Ascending aorta (tissue), 2 donors: ENCODE data around the gene AOAH. TPM values are rescaled to one million over a fixed set of nuclear protein-coding genes. Genes with fewer than 3 reads are reported as not detected.

ENCODE experiments used
- DNase-seq, 2 donors: peaks; one replicate each; pipeline ENCODE4 v3.0.0-alpha.2; 2019; ENCODE audit warnings: low spot score in 2 of 2
- H3K27ac ChIP-seq, 2 donors: fragments of 200-600 bp; sonication (generic); one replicate each; pipeline ENCODE4 v1.5.1; 2016 to 2017; ENCODE audit warnings: mild to moderate bottlenecking in 1 of 2
- H3K27me3 ChIP-seq: fragments of 200-600 bp; sonication (generic); one replicate; pipeline ENCODE4 v1.5.1; 2017
- H3K36me3 ChIP-seq, 2 donors: fragments of 200-600 bp; sonication (generic); one replicate each; pipeline ENCODE4 v1.5.1; 2016
- H3K4me1 ChIP-seq, 2 donors: fragments of 200-600 bp; sonication (generic); one replicate each; pipeline ENCODE4 v1.5.1; 2016 to 2017; ENCODE audit warnings: mild to moderate bottlenecking in 1 of 2
- H3K4me3 ChIP-seq, 2 donors: fragments of 200-600 bp; sonication (generic); one replicate each; pipeline ENCODE4 v1.5.1; 2016 to 2017; ENCODE audit warnings: mild to moderate bottlenecking in 1 of 2
- H3K9me3 ChIP-seq, 2 donors: fragments of 200-600 bp; sonication (generic); one replicate each; pipeline ENCODE4 v1.5.1; 2016
- intact Hi-C: fragments of 100-400 bp; cut with DNase I; formaldehyde crosslinking; loops from one replicate; pipeline ENCODE4 v1.15.1; 2023
- total RNA-seq: library from RNA; depleted of rRNA; stranded (reverse); fragments of >200 nt; gene quantifications from one replicate; pipeline ENCODE4 v1.1.0, GENCODE V29; 2016
- TF ChIP-seq, protein P1 (sequence below), 3 experiments: fragments of 200-600 bp in 2 of 3; fragments of 450-650 bp in 1 of 3; sonication (generic) in 2 of 3; IDR thresholded peaks; one replicate each; pipeline ENCODE4 v1.5.1; 2016 to 2019; ENCODE audit warnings: antibody characterized with exemption in 3 of 3, mild to moderate bottlenecking in 1 of 3, moderate library complexity in 1 of 3

The AOAH gene
- total RNA-seq, 1 donor from 2014 or later, result 0.75 TPM

DNA sequence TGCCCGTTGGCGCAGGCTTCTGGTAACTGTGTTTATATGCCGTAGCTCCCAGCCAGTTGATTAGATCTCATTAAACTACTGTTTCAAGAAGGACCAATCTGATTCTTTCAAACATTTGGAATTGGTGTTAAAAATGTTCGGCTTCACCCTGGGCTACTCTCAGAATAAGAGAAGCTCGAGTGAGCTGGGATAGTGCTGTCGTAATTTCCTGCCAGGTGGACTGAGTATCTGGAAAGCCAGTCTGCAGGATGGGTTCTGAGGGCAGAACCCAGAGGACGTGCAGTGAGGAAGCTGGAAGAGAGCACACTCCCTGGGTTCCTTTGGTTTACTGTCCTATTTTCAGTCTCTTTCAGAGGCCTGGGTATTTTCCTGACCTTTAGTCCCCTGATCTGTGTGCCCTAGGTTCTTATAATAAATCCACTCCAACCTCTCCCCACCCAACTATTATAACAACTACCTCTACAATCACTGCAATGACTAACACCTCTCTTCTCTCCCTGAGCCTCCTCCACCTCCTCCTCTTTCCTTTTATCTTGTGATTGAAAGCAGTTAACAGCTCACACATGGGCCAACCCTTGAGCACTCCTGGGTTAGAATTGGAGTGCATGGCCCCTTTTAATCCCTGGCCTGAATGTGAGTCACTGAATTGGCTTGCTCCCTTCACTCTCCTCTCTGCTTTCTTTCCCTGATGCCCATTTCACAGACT, 63.0 kb downstream of the AOAH start:
- no peaks in the 10 kb centered on the region for H3K36me3 ChIP-seq
- H3K9me3 ChIP-seq, result no peaks in the 10 kb centered on the region
- DNase-seq, result no peak
- TF ChIP-seq, protein P1, sequence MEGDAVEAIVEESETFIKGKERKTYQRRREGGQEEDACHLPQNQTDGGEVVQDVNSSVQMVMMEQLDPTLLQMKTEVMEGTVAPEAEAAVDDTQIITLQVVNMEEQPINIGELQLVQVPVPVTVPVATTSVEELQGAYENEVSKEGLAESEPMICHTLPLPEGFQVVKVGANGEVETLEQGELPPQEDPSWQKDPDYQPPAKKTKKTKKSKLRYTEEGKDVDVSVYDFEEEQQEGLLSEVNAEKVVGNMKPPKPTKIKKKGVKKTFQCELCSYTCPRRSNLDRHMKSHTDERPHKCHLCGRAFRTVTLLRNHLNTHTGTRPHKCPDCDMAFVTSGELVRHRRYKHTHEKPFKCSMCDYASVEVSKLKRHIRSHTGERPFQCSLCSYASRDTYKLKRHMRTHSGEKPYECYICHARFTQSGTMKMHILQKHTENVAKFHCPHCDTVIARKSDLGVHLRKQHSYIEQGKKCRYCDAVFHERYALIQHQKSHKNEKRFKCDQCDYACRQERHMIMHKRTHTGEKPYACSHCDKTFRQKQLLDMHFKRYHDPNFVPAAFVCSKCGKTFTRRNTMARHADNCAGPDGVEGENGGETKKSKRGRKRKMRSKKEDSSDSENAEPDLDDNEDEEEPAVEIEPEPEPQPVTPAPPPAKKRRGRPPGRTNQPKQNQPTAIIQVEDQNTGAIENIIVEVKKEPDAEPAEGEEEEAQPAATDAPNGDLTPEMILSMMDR (IDR thresholded peaks at IDR 0.05), result no peak
- intact Hi-C loops, result no loop called here
- no peaks in the 10 kb centered on the region for H3K4me1 ChIP-seq
- H3K27ac ChIP-seq, result no peak overlapping the region
- H3K4me3 ChIP-seq, result no peak overlapping the region
- H3K27me3 ChIP-seq, result no peaks in the 10 kb centered on the region

DNA sequence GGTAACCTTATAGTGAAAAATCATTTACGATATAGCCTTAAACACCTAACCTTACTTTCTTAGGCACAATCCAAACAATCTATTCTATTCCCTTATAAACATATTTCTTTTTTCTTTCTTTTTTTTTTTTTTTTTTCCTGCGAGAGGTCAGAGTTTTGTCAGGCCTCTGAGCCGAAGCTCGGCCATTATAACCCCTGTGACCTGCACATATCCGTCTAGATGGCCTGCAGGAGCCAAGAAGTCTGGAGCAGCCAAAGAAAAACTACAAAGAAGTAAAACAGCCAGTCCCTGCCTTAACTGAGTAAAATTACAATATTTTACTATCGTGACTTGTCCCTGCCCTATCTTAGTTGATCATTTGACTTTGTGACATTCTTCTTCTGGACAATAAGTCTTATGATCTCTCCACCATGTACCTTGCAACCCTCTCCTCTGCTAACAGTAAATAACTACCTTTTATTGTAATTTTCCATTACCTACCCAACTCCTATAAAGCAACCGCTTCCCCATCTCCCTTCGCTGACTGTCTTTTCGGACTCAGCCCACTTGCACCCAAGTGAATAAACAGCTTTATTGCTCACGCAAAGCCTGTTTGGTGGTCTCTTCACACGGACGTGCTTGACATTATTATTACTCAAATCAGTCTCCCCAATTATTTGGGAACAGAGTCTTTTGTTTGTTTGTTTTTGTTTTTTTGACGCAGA, 64.5 kb downstream of the AOAH start:
- Histone ChIP-seq H3K36me3 (no peaks in the 10 kb centered on the region), H3K4me3 (no peak overlapping the region), H3K27me3 (no peaks in the 10 kb centered on the region), H3K4me1 (no peaks in the 10 kb centered on the region), H3K9me3 (no peaks in the 10 kb centered on the region), H3K27ac (no peak overlapping the region)
- intact Hi-C loops, result no loop called here
- TF ChIP-seq, protein P1 (IDR thresholded peaks at IDR 0.05), result no peak
- DNase-seq, result no peak

DNA sequence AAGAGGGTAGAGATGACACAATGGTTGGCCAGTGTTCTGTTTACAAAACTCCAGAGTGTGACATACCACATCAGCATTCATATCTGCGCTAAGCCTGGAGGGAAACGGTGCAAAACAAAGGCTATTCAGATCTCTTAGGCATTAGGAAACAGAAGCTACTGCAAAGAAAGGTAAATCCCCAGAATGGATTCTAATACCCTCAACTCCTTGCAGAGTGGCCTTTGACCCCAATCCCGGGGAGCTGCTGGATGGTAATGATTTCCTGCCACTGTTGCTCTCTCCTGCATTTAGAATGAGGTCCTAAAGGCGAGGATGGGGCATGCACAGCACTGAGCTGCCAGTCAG, 65.2 kb downstream of the AOAH start:
- H3K9me3 ChIP-seq, result no peaks in the 10 kb centered on the region
- H3K27ac ChIP-seq, result no peak overlapping the region
- intact Hi-C loops, result no loop called here
- TF ChIP-seq, protein P1 (IDR thresholded peaks at IDR 0.05), result no peak
- H3K4me3 ChIP-seq, result no peak overlapping the region
- no peaks in the 10 kb centered on the region for H3K4me1 ChIP-seq
- H3K27me3 ChIP-seq, result no peaks in the 10 kb centered on the region
- no peak for DNase-seq
- H3K36me3 ChIP-seq, result no peaks in the 10 kb centered on the region

DNA sequence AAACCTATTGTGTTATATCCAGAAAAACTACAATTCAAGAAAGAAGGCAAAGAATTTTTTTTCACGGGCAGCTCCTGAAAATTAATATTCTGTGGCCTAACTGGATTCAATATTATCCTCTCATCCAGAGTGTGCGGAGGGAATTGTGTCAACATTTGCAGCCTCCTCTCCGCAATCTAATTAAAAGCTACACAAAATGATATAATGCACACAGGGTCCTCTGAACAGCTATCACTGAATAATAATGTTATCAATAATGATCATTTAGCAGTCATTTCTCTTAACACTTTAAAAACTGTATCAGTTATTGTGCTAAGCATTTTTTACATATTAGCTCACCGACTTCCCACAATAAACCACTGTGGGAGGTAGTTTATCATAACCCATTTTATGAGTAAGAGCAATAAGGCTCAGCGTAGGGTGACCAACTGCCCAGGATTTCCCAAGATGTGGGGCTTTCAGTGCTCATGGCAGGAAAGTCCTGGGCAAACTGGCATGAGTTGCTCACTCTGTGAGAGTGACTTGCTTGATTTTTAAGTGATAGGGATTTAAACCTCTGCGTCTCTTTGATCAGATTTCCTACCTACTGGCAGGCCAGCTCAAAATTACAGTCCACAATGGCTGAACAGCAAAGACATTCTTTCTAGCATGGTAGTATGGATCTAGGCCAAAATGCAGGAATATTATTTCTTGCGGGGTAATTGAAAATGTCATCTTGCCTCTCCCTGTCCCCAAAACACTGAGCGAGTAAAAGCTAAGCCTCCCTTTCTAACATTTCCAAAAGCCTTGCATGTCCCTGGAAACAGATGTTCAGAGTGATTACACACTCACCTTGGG, 65.7 kb downstream of the AOAH start:
- TF ChIP-seq, protein P1 (IDR thresholded peaks at IDR 0.05), result no peak
- Histone ChIP-seq H3K27ac (no peak overlapping the region), H3K36me3 (no peaks in the 10 kb centered on the region), H3K27me3 (no peaks in the 10 kb centered on the region), H3K4me1 (no peaks in the 10 kb centered on the region), H3K4me3 (no peak overlapping the region), H3K9me3 (no peaks in the 10 kb centered on the region)
- no peak for DNase-seq
- intact Hi-C loops, result no loop called here

DNA sequence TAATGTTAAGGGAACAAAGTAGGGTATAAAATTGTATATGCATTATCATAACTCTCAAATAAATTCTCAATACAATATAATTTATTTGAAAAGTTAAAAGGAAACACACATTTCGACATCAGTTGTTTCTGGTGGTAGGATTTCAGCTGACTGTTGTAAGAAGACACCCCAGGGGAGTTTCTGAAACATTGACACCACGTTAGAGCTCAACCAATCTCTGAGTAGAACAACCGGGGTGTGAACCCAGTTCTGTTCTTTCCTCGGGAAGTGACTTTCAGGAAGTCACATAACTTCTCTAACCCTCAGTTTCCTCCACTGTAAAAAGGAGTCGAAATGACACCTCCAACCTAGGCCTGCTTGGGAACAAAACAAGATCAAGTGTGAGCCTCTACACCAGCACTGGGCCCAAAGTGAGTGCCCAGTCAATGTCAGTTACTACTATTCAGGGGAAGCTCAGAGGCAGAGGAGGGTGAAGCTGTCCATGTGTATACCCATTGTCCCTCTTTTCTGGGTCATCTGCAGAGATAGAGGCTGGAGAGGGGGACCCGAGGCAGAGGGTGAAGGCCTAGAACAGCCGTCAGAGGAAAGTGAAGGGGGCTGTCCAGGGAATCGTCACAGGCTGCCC, 67.1 kb downstream of the AOAH start:
- Histone ChIP-seq H3K27ac (no peak overlapping the region), H3K4me1 (no peaks in the 10 kb centered on the region), H3K4me3 (no peak overlapping the region), H3K27me3 (no peaks in the 10 kb centered on the region), H3K36me3 (no peaks in the 10 kb centered on the region), H3K9me3 (no peaks in the 10 kb centered on the region)
- no peak for DNase-seq
- intact Hi-C loops, result no loop called here
- TF ChIP-seq, protein P1 (IDR thresholded peaks at IDR 0.05), result no peak
